ENCODE measurements around the gene SOCS6. TPM values are rescaled to one million over a fixed set of nuclear protein-coding genes. Genes with fewer than 3 reads are reported as not detected.

Gene SOCS6
- total RNA-seq, 1 experiment from 2014 or later = 23.2 TPM

DNA sequence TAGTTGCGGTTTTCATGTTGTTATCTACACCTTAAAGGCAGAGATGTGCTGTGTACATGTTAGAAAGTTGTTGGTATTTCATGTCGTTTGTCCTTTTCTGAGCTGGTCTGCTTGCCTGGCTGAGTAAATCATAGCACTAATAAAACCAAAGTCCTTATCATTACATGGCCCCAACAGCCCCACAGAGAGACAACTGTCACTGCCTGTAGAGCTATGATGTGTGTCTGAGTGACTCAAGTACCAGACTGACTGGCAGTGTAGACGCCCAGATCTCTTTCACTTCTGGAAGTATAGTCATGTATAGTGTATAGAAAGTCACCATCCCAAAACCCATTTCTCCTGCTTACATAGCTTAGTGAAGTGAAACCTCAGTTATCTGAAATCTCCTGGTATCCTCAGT, 4.3 kb downstream of the SOCS6 start:
- peaks cover 19% of the 10 kb centered on the region for H3K4me1 Mint-ChIP-seq (ENCODE audit: low read depth, unreplicated experiment)
- CTCF ChIA-PET = no interaction called here

DNA sequence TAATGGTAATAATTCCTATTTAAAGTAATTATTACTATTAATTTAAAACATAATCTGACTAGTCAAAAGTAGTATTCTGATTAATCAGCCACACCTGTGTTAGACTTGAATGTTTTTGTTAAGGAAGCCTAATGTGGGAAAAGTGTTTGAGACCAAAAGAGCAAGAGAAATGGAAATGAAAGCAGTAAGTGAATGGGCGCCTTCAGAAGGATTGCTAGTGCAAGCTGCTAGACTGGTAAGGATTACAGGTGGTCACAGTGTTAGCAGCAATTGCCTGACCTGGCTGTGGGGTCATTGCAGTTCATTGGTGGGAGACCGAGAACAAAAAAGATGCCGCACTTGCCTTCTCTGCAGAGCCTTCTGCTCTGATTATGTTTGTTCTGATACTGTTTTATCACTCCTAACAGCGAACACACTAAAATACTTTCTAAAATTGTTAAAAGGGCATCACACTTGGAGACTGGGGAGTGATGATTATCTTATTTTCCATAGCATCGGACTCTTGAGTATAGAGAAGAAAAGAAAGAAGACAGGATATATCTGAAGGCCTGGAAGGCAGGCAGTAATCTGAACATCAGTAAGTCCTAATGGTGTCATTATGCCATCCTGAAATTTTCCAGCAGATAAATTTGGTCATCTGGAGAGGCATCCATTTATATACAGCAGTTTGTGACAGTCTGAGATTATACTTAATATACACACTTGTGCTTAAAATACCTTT, 5.8 kb downstream of the SOCS6 start:
- H3K9me3 Mint-ChIP-seq (ENCODE audit: unreplicated experiment) = no peaks in the 10 kb centered on the region
- POLR2A ChIA-PET = no interaction called here
- H3K4me1 ChIP-seq = peaks cover 5% of the 10 kb centered on the region; the same call in 1 of the 2 replicates
- intact Hi-C loops (cut with micrococcal nuclease; ENCODE audit: unreplicated experiment) = loop anchor here (5.0 kb wide), 2 partner anchors 83 to 138 kb away; no protein-coding TSS in a partner anchor
- no peaks in the 10 kb centered on the region for H3K36me3 Mint-ChIP-seq (ENCODE audit: insufficient read depth, unreplicated experiment)
- H3K4me3 Mint-ChIP-seq (ENCODE audit: unreplicated experiment) = no peak overlapping the region
- no peak for DNase-seq
- peaks cover 19% of the 10 kb centered on the region for H3K4me1 Mint-ChIP-seq (ENCODE audit: low read depth, unreplicated experiment)
- H3K36me3 ChIP-seq (ENCODE audit: control insufficient read depth, insufficient read depth, low read length) = no peaks in the 10 kb centered on the region
- H3K27me3 Mint-ChIP-seq (ENCODE audit: insufficient read depth, unreplicated experiment) = no peaks in the 10 kb centered on the region
- CTCF ChIA-PET = no interaction called here
- BruUV-seq (replicated peaks) = no TSS peak
- TF ChIP-seq, protein P1, sequence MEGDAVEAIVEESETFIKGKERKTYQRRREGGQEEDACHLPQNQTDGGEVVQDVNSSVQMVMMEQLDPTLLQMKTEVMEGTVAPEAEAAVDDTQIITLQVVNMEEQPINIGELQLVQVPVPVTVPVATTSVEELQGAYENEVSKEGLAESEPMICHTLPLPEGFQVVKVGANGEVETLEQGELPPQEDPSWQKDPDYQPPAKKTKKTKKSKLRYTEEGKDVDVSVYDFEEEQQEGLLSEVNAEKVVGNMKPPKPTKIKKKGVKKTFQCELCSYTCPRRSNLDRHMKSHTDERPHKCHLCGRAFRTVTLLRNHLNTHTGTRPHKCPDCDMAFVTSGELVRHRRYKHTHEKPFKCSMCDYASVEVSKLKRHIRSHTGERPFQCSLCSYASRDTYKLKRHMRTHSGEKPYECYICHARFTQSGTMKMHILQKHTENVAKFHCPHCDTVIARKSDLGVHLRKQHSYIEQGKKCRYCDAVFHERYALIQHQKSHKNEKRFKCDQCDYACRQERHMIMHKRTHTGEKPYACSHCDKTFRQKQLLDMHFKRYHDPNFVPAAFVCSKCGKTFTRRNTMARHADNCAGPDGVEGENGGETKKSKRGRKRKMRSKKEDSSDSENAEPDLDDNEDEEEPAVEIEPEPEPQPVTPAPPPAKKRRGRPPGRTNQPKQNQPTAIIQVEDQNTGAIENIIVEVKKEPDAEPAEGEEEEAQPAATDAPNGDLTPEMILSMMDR (IDR thresholded peaks at IDR 0.05; ENCODE audit: insufficient read depth in 1 of 2, low read depth in 1 of 2, low read length in 1 of 2, severe bottlenecking in 1 of 2, unreplicated experiment in 1 of 2) = no peak
- no peak overlapping the region for H3K4me3 ChIP-seq (ENCODE audit: low read depth, low read length)
- no peak overlapping the region for H3K27ac Mint-ChIP-seq (ENCODE audit: unreplicated experiment)
- H3K27me3 ChIP-seq (replicated peaks; ENCODE audit: control insufficient read depth, insufficient read depth, low read length) = no peaks in the 10 kb centered on the region
- H3K9me3 ChIP-seq = no peaks in the 10 kb centered on the region

More for the DNA sequence above, 4.3 kb downstream of the SOCS6 start:
- Histone ChIP-seq H3K27me3 (replicated peaks; ENCODE audit: control insufficient read depth, insufficient read depth, low read length) (no peaks in the 10 kb centered on the region), H3K4me3 (ENCODE audit: low read depth, low read length) (no peak overlapping the region), H3K36me3 (ENCODE audit: control insufficient read depth, insufficient read depth, low read length) (no peaks in the 10 kb centered on the region), H3K4me1 (peaks cover 5% of the 10 kb centered on the region; the same call in 1 of the 2 replicates), H3K9me3 (no peaks in the 10 kb centered on the region)
- POLR2A ChIA-PET = interaction anchor here (0.5 kb wide), 1 partner anchor 11 kb away, joined by 3 read pairs; no protein-coding TSS in a partner anchor
- Mint-ChIP-seq H3K36me3 (ENCODE audit: insufficient read depth, unreplicated experiment) (no peaks in the 10 kb centered on the region), H3K27ac (ENCODE audit: unreplicated experiment) (no peak overlapping the region), H3K27me3 (ENCODE audit: insufficient read depth, unreplicated experiment) (no peaks in the 10 kb centered on the region), H3K4me3 (ENCODE audit: unreplicated experiment) (no peak overlapping the region), H3K9me3 (ENCODE audit: unreplicated experiment) (no peaks in the 10 kb centered on the region)
- no peak for DNase-seq
- intact Hi-C loops (cut with micrococcal nuclease; ENCODE audit: unreplicated experiment) = loop anchor here (5.0 kb wide), 2 partner anchors 84 to 139 kb away; no protein-coding TSS in a partner anchor
- BruUV-seq (replicated peaks) = no TSS peak
- TF ChIP-seq, protein P1 (IDR thresholded peaks at IDR 0.05; ENCODE audit: insufficient read depth in 1 of 2, low read depth in 1 of 2, low read length in 1 of 2, severe bottlenecking in 1 of 2, unreplicated experiment in 1 of 2) = no peak

- Mint-ChIP-seq H3K9me3 (ENCODE audit: unreplicated experiment) (no peaks in the 10 kb centered on the region), H3K36me3 (ENCODE audit: insufficient read depth, unreplicated experiment) (no peaks in the 10 kb centered on the region), H3K27ac (ENCODE audit: unreplicated experiment) (no peak overlapping the region), H3K4me3 (ENCODE audit: unreplicated experiment) (no peak overlapping the region), H3K4me1 (ENCODE audit: low read depth, unreplicated experiment) (peaks cover 19% of the 10 kb centered on the region), H3K27me3 (ENCODE audit: insufficient read depth, unreplicated experiment) (no peaks in the 10 kb centered on the region)
- no peaks in the 10 kb centered on the region for H3K9me3 ChIP-seq
- H3K27me3 ChIP-seq (replicated peaks; ENCODE audit: control insufficient read depth, insufficient read depth, low read length) = no peaks in the 10 kb centered on the region
- BruUV-seq (replicated peaks) = no TSS peak
- H3K36me3 ChIP-seq (ENCODE audit: control insufficient read depth, insufficient read depth, low read length) = no peaks in the 10 kb centered on the region
- peaks cover 5% of the 10 kb centered on the region; the same call in 1 of the 2 replicates for H3K4me1 ChIP-seq
- no peak overlapping the region for H3K4me3 ChIP-seq (ENCODE audit: low read depth, low read length)
- ChIA-PET CTCF (no interaction called here), POLR2A (no interaction called here)
- intact Hi-C loops (cut with micrococcal nuclease; ENCODE audit: unreplicated experiment) = no loop called here
- TF ChIP-seq, protein P1 (IDR thresholded peaks at IDR 0.05; ENCODE audit: insufficient read depth in 1 of 2, low read depth in 1 of 2, low read length in 1 of 2, severe bottlenecking in 1 of 2, unreplicated experiment in 1 of 2) = no peak
- no peak for DNase-seq
Measured at GRCh38 chr18:70295192-70296188, 6.6 kb downstream of the SOCS6 start.
